IMR-90 (cell line): ENCODE results near the gene GUCY2D. TPM values are rescaled to one million over a fixed set of nuclear protein-coding genes. Genes with fewer than 3 reads are reported as not detected.

Source experiments
- ATAC-seq: fragments of 200-7000 bp; cut with Tn5 transposase; 2 replicates; pipeline ENCODE4 v1.9.1; 2020; ENCODE audit warnings: low read depth, mild to moderate bottlenecking, moderate library complexity
- BruUV-seq: library from RNA; stranded (reverse); fragments of 400-500 nt; replicated peaks from 2 replicates; lab custom pipeline; 2021; lab: Mats Ljungman, UMichigan
- CTCF ChIA-PET: fragments of 300-600 bp; formaldehyde crosslinking; extraction: SDS; loops from one replicate; lab custom pipeline; 2021; ENCODE audit warnings: antibody characterized with exemption; lab: Yijun Ruan, JAX
- POLR2A ChIA-PET: fragments of 300-600 bp; sonication (Branson Sonifier 250); formaldehyde crosslinking; loops from one replicate; lab custom pipeline; 2022; ENCODE audit warnings: antibody characterized with exemption; ENCODE audit not compliant: unreplicated experiment; lab: Charles Lee
- DNase-seq: peaks from one replicate; pipeline ENCODE4 v3.0.0; 2013
- H2AFZ ChIP-seq: replicated peaks from 2 replicates; pipeline ENCODE3; 2013; ENCODE audit warnings: low read length, mild to moderate bottlenecking; ENCODE audit not compliant: poor library complexity
- H2AK5ac ChIP-seq: 2 replicates; pipeline ENCODE4 v1.6.1; 2013; ENCODE audit warnings: low read depth, low read length, inconsistent platforms
- H2AK9ac ChIP-seq: replicated peaks from 2 replicates; pipeline ENCODE3; 2013; ENCODE audit warnings: mild to moderate bottlenecking, low read depth, low read length, moderate library complexity; ENCODE audit not compliant: poor library complexity
- H2BK120ac ChIP-seq: 2 replicates; pipeline ENCODE4 v1.6.1; 2013; ENCODE audit warnings: low read depth, low read length, inconsistent platforms
- H2BK15ac ChIP-seq: 3 replicates; pipeline ENCODE4 v1.6.1; 2013; ENCODE audit warnings: low read depth, low read length, inconsistent platforms
- H2BK20ac ChIP-seq: 2 replicates; pipeline ENCODE4 v1.6.1; 2013; ENCODE audit warnings: low read depth, mild to moderate bottlenecking, inconsistent platforms, low read length, moderate library complexity
- H2BK5ac ChIP-seq: 2 replicates; pipeline ENCODE4 v1.6.1; 2013; ENCODE audit warnings: mild to moderate bottlenecking, low read depth, low read length, inconsistent platforms; ENCODE audit not compliant: poor library complexity, severe bottlenecking
- H3K14ac ChIP-seq: replicated peaks from 2 replicates; pipeline ENCODE4 v1.6.1; 2013; ENCODE audit warnings: low read depth, low read length, inconsistent platforms
- H3K18ac ChIP-seq: 2 replicates; pipeline ENCODE4 v1.6.1; 2013; ENCODE audit warnings: low read depth, low read length, control low read depth
- H3K23ac ChIP-seq: 2 replicates; pipeline ENCODE4 v1.6.1; 2013; ENCODE audit warnings: low read depth, low read length, inconsistent platforms
- H3K27ac ChIP-seq: 2 replicates; pipeline ENCODE4 v1.5.1; 2013; ENCODE audit warnings: mild to moderate bottlenecking, control low read depth, low read length; ENCODE audit not compliant: insufficient read depth
- H3K27me3 ChIP-seq: 2 replicates; pipeline ENCODE4 v1.6.1; 2013; ENCODE audit warnings: low read length; ENCODE audit not compliant: control insufficient read depth, insufficient read depth
- H3K36me3 ChIP-seq: 2 replicates; pipeline ENCODE4 v1.6.1; 2013; ENCODE audit warnings: low read length, mixed read lengths; ENCODE audit not compliant: control insufficient read depth, insufficient read depth
- H3K4ac ChIP-seq: 2 replicates; pipeline ENCODE4 v1.6.1; 2013; ENCODE audit warnings: low read depth, low read length, inconsistent platforms
- H3K4me1 ChIP-seq: 2 replicates; pipeline ENCODE4 v1.6.1; 2013; ENCODE audit warnings: low read length, mixed read lengths; ENCODE audit not compliant: control insufficient read depth, insufficient read depth
- H3K4me2 ChIP-seq: 2 replicates; pipeline ENCODE4 v1.6.1; 2013; ENCODE audit warnings: low read depth, mild to moderate bottlenecking, control low read depth, low read length, moderate library complexity
- H3K4me3 ChIP-seq: 2 replicates; pipeline ENCODE4 v1.5.1; 2013; ENCODE audit warnings: low read depth, mild to moderate bottlenecking, control low read depth, low read length, moderate library complexity; ENCODE audit not compliant: insufficient read depth
- H3K56ac ChIP-seq: 2 replicates; pipeline ENCODE4 v1.6.1; 2013; ENCODE audit warnings: low read length, inconsistent platforms; ENCODE audit not compliant: insufficient read depth; ENCODE audit errors: extremely low read depth
- H3K79me1 ChIP-seq, 2 experiments: 2 replicates each; pipeline ENCODE4 v1.6.1; 2013; ENCODE audit warnings: low read length in 2 of 2, inconsistent platforms in 1 of 2, low read depth in 1 of 2
- H3K9ac ChIP-seq: 2 replicates; pipeline ENCODE4 v1.6.1; 2013; ENCODE audit warnings: low read depth, low read length, control low read depth
- H3K9me1 ChIP-seq: 2 replicates; pipeline ENCODE4 v1.6.1; 2013; ENCODE audit warnings: low read length, inconsistent platforms; ENCODE audit not compliant: insufficient read depth
- H3K9me3 ChIP-seq: 2 replicates; pipeline ENCODE4 v1.6.1; 2013; ENCODE audit warnings: low read length; ENCODE audit not compliant: control insufficient read depth, insufficient read depth
- H4K20me1 ChIP-seq: 2 replicates; pipeline ENCODE4 v1.6.1; 2013; ENCODE audit warnings: low read length, inconsistent platforms; ENCODE audit not compliant: insufficient read depth
- H4K5ac ChIP-seq: 2 replicates; pipeline ENCODE4 v1.6.1; 2013; ENCODE audit warnings: mild to moderate bottlenecking, low read depth, low read length, control low read depth
- H4K8ac ChIP-seq, 2 experiments: 2 replicates each; pipeline ENCODE4 v1.6.1; 2013; ENCODE audit warnings: low read depth in 2 of 2, low read length in 2 of 2, control low read depth in 1 of 2, inconsistent platforms in 1 of 2
- H4K91ac ChIP-seq: 2 replicates; pipeline ENCODE4 v1.6.1; 2013; ENCODE audit warnings: low read depth, low read length, inconsistent platforms; ENCODE audit not compliant: insufficient read depth
- BHLHE40 ChIP-seq: fragments of 150-350 bp; IDR thresholded peaks from 2 replicates; pipeline ENCODE4 v1.6.1; 2016; ENCODE audit warnings: mild to moderate bottlenecking, low read depth, low read length
- MAFK ChIP-seq: IDR thresholded peaks from 2 replicates; pipeline ENCODE4 v1.6.1; 2012; ENCODE audit warnings: low read depth, low read length, improper control_type of control experiment
- MXI1 ChIP-seq: IDR thresholded peaks from 2 replicates; pipeline ENCODE4 v1.6.1; 2012; ENCODE audit warnings: low read depth, mild to moderate bottlenecking, low read length, moderate library complexity, borderline replicate concordance
- RCOR1 ChIP-seq: IDR thresholded peaks from 2 replicates; pipeline ENCODE4 v1.6.1; 2012; ENCODE audit warnings: mild to moderate bottlenecking, low read length, improper control_type of control experiment; ENCODE audit not compliant: insufficient replicate concordance
- RFX5 ChIP-seq: IDR thresholded peaks from 2 replicates; pipeline ENCODE4 v1.8.0; 2012; ENCODE audit warnings: low read depth, mild to moderate bottlenecking, low read length, moderate library complexity
- WGBS, 2 experiments: methylation state at CpG; one replicate each; pipeline versions ENCODE4 v1.1.5 to v1.1.7; 2013; ENCODE audit warnings: missing lambda C conversion rate in 2 of 2; ENCODE audit not compliant: insufficient read length in 1 of 2; ENCODE audit errors: extremely low coverage in 2 of 2; 5-methylcytosine and 5-hydroxymethylcytosine counted together
- dilution Hi-C: fragments of 300-500 bp; cut with HindIII; formaldehyde crosslinking; loops from one replicate; pipeline ENCODE4 v1.14.3; 2018; ENCODE audit warnings: low sequenced_read_pairs; ENCODE audit not compliant: unreplicated experiment
- in situ Hi-C: fragments of 300-500 bp; cut with MboI; formaldehyde crosslinking; loops from 3 replicates; pipeline ENCODE4 v1.14.3; 2019; ENCODE audit warnings: low sequenced_read_pairs, inconsistent platforms, mixed read lengths
- intact Hi-C: fragments of 100-400 bp; cut with micrococcal nuclease; formaldehyde crosslinking; loops from 2 replicates; pipeline ENCODE4 v1.10.0; 2022
- polyA plus RNA-seq, 3 experiments: library from polyadenylated mRNA; depleted of rRNA; stranded (reverse); fragments of >200 nt; gene quantifications; 2 replicates each; pipeline ENCODE4 v1.2.3, GENCODE V29; 2012; ENCODE audit warnings: low replicate concordance in 1 of 3
- total RNA-seq: library from RNA; depleted of rRNA; stranded (reverse); fragments of >200 nt; gene quantifications from 2 replicates; pipeline ENCODE4 v1.2.3, GENCODE V29; 2012
- TF ChIP-seq, protein P1 (sequence below): conservative IDR thresholded peaks from 2 replicates; pipeline ENCODE4 v1.5.1; 2012; ENCODE audit warnings: mild to moderate bottlenecking, low read depth, low read length, improper control_type of control experiment

Gene GUCY2D
- total and polyA plus RNA-seq, 2 of the 4 experiments (the other 2 are of a cell fraction): 0.03 TPM; not detected in 1

DNA sequence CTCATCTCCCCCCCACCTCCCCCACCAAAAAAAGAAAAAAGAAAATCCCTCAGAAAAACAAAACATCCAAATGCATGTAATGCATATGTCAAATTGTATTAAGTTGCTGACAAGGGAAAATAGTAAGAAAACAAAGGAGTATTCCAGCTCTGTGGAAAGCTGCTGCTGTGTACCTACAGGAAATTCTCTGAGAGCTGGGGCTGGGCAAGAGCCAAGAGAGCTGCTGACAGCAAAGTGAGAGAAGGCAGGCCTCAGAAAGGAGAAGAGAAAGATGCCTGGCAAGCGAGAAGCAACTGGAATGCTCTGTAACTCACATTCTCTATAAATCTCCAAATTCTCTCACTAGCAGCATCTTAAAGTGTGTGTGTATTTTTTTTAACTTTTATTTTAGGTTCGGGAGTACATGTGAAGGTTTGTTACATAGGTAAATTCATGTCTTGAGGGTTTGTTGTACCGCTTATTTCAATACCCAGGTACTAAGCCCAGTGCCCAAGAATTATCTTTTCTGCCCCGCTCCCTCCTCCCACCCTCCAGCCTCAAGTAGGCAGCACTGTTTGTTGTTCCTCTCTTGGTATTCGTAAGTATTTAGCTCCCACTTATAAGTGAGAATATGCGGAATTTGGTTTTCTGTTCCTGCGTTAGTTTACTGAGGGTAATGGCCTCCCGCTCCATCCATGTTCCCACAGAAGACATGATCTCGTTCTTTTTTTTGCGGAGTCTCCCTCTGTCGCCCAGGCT, 46.0 kb upstream of the GUCY2D start:
- TF ChIP-seq MAFK: peak; percentile 30; the same call in 1 of the 2 replicates
- TF ChIP-seq RFX5: no peak
- TF ChIP-seq BHLHE40: no peak
- no peak for TF ChIP-seq MXI1
- TF ChIP-seq, protein P1, sequence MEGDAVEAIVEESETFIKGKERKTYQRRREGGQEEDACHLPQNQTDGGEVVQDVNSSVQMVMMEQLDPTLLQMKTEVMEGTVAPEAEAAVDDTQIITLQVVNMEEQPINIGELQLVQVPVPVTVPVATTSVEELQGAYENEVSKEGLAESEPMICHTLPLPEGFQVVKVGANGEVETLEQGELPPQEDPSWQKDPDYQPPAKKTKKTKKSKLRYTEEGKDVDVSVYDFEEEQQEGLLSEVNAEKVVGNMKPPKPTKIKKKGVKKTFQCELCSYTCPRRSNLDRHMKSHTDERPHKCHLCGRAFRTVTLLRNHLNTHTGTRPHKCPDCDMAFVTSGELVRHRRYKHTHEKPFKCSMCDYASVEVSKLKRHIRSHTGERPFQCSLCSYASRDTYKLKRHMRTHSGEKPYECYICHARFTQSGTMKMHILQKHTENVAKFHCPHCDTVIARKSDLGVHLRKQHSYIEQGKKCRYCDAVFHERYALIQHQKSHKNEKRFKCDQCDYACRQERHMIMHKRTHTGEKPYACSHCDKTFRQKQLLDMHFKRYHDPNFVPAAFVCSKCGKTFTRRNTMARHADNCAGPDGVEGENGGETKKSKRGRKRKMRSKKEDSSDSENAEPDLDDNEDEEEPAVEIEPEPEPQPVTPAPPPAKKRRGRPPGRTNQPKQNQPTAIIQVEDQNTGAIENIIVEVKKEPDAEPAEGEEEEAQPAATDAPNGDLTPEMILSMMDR: no peak
- TF ChIP-seq RCOR1: no peak
- Histone ChIP-seq H4K20me1 (no peaks in the 10 kb centered on the region), H4K91ac (no peak overlapping the region), H4K5ac (no peak overlapping the region), H3K4me3 (no peak overlapping the region), H2BK15ac (no peak overlapping the region), H2AFZ (no peak overlapping the region), H3K27me3 (peaks cover 4% of the 10 kb centered on the region), H3K27ac (no peak overlapping the region), H3K4me1 (no peaks in the 10 kb centered on the region), H4K8ac (no peak overlapping the region), H2AK9ac (no peak overlapping the region), H3K9me3 (no peaks in the 10 kb centered on the region), H3K14ac (no peak overlapping the region), H2BK20ac (no peak overlapping the region), H3K79me1 (no peaks in the 10 kb centered on the region), H3K23ac (no peak overlapping the region), H3K4me2 (no peak overlapping the region), H3K4ac (no peak overlapping the region), H3K56ac (no peak overlapping the region), H2BK120ac (no peak overlapping the region), H3K36me3 (no peaks in the 10 kb centered on the region), H3K9ac (no peak overlapping the region), H2AK5ac (no peak overlapping the region), H2BK5ac (no peak overlapping the region), H3K9me1 (no peaks in the 10 kb centered on the region), H3K18ac (no peak overlapping the region)
- ChIA-PET POLR2A (no interaction called here), CTCF (no interaction called here)
- ATAC-seq (no peak), DNase-seq (peak; percentile 12)
- BruUV-seq: no TSS peak
- in situ Hi-C loops (no loop called here), dilution Hi-C loops (no loop called here), intact Hi-C loops (no loop called here)
- WGBS, 2 experiments: 70% methylated on average over 2 of the region's 11 CpGs; no CpG with 5 or more reads in 1 of the 2 experiments
